ENCODE data around the gene PTTG1.

The PTTG1 gene

GRCh38 chr5:160377651-160378050 is 44.0 kb upstream of the PTTG1 start:
- TF ChIP-seq, protein P1, sequence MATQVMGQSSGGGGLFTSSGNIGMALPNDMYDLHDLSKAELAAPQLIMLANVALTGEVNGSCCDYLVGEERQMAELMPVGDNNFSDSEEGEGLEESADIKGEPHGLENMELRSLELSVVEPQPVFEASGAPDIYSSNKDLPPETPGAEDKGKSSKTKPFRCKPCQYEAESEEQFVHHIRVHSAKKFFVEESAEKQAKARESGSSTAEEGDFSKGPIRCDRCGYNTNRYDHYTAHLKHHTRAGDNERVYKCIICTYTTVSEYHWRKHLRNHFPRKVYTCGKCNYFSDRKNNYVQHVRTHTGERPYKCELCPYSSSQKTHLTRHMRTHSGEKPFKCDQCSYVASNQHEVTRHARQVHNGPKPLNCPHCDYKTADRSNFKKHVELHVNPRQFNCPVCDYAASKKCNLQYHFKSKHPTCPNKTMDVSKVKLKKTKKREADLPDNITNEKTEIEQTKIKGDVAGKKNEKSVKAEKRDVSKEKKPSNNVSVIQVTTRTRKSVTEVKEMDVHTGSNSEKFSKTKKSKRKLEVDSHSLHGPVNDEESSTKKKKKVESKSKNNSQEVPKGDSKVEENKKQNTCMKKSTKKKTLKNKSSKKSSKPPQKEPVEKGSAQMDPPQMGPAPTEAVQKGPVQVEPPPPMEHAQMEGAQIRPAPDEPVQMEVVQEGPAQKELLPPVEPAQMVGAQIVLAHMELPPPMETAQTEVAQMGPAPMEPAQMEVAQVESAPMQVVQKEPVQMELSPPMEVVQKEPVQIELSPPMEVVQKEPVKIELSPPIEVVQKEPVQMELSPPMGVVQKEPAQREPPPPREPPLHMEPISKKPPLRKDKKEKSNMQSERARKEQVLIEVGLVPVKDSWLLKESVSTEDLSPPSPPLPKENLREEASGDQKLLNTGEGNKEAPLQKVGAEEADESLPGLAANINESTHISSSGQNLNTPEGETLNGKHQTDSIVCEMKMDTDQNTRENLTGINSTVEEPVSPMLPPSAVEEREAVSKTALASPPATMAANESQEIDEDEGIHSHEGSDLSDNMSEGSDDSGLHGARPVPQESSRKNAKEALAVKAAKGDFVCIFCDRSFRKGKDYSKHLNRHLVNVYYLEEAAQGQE (IDR thresholded peaks at IDR 0.05; ENCODE audit: insufficient read depth in 1 of 2, low read depth in 2 of 2, low read length in 2 of 2): no peak
- TF ChIP-seq FOXP2 (optimal IDR thresholded peaks at IDR 0.05; ENCODE audit: borderline replicate concordance, extremely low read depth, extremely low read length, insufficient read depth) (no peak), SIN3A (IDR thresholded peaks at IDR 0.05; ENCODE audit: borderline replicate concordance, insufficient read depth, low read length) (no peak), POLR2AphosphoS5 (IDR thresholded peaks at IDR 0.05; ENCODE audit: low read depth, low read length) (no peak), TAF1 (IDR thresholded peaks at IDR 0.05; ENCODE audit: borderline replicate concordance, insufficient read depth, low read length) (no peak)

- no peak for TF ChIP-seq SIN3A (IDR thresholded peaks at IDR 0.05; ENCODE audit: borderline replicate concordance, insufficient read depth, low read length)
- no peak for TF ChIP-seq TAF1 (IDR thresholded peaks at IDR 0.05; ENCODE audit: borderline replicate concordance, insufficient read depth, low read length)
- TF ChIP-seq, protein P1 (IDR thresholded peaks at IDR 0.05; ENCODE audit: insufficient read depth in 1 of 2, low read depth in 2 of 2, low read length in 2 of 2): no peak
- TF ChIP-seq FOXP2 (optimal IDR thresholded peaks at IDR 0.05; ENCODE audit: borderline replicate concordance, extremely low read depth, extremely low read length, insufficient read depth): no peak
- TF ChIP-seq POLR2AphosphoS5 (IDR thresholded peaks at IDR 0.05; ENCODE audit: low read depth, low read length): no peak
Measured at GRCh38 chr5:160378330-160378729, 43.3 kb upstream of the PTTG1 start.

DNA sequence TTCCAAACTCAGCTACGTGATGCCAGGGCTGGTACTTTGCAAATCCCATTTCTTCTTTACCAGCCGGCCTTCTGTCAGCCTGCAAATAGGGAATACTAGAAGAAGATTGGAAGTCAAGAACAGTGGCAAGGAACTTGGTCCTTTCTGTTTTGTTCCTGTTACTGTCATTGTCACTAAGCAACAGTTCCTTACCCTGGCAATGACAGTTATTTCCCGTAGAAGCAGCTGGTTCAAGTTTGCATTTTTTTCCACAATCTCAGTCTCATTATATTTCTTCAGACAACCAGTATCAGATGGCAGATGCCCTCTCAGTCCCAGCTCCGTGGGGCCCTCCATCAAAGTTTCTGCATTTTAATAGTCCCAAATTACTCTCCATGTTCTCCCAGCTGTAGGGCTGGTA is 42.1 kb upstream of the PTTG1 start:
- TF ChIP-seq, protein P1 (IDR thresholded peaks at IDR 0.05; ENCODE audit: insufficient read depth in 1 of 2, low read depth in 2 of 2, low read length in 2 of 2): no peak
- TF ChIP-seq FOXP2 (optimal IDR thresholded peaks at IDR 0.05; ENCODE audit: borderline replicate concordance, extremely low read depth, extremely low read length, insufficient read depth) (no peak), POLR2AphosphoS5 (IDR thresholded peaks at IDR 0.05; ENCODE audit: low read depth, low read length) (no peak), TAF1 (IDR thresholded peaks at IDR 0.05; ENCODE audit: borderline replicate concordance, insufficient read depth, low read length) (no peak), SIN3A (IDR thresholded peaks at IDR 0.05; ENCODE audit: borderline replicate concordance, insufficient read depth, low read length) (no peak)

DNA sequence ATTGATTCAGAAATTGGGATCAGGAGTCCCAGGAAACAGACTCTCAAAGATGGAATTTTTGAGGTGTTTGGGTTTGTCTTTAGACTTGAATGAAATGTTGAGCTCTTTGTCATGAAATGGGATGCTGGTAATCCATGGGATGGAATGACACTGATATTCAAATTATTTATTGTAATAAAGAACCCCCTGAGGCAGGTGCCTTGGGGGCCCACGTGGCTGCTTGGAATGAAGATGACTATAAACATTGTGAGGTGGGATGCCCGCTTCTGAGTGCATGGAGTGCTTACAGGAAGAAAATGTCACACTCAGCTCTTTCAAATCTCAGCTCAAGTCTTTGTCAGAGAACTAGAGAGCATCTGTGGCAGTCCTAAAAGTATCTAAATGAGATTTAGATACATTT is 41.6 kb upstream of the PTTG1 start:
- TF ChIP-seq SIN3A (IDR thresholded peaks at IDR 0.05; ENCODE audit: borderline replicate concordance, insufficient read depth, low read length) (no peak), TAF1 (IDR thresholded peaks at IDR 0.05; ENCODE audit: borderline replicate concordance, insufficient read depth, low read length) (no peak), POLR2AphosphoS5 (IDR thresholded peaks at IDR 0.05; ENCODE audit: low read depth, low read length) (no peak), FOXP2 (optimal IDR thresholded peaks at IDR 0.05; ENCODE audit: borderline replicate concordance, extremely low read depth, extremely low read length, insufficient read depth) (no peak)
- TF ChIP-seq, protein P1 (IDR thresholded peaks at IDR 0.05; ENCODE audit: insufficient read depth in 1 of 2, low read depth in 2 of 2, low read length in 2 of 2): no peak

GRCh38 chr5:160382346-160382745 is 39.3 kb upstream of the PTTG1 start:
- no peak for TF ChIP-seq POLR2AphosphoS5 (IDR thresholded peaks at IDR 0.05; ENCODE audit: low read depth, low read length)
- TF ChIP-seq, protein P1 (IDR thresholded peaks at IDR 0.05; ENCODE audit: insufficient read depth in 1 of 2, low read depth in 2 of 2, low read length in 2 of 2): no peak
- TF ChIP-seq SIN3A (IDR thresholded peaks at IDR 0.05; ENCODE audit: borderline replicate concordance, insufficient read depth, low read length): no peak
- no peak for TF ChIP-seq FOXP2 (optimal IDR thresholded peaks at IDR 0.05; ENCODE audit: borderline replicate concordance, extremely low read depth, extremely low read length, insufficient read depth)
- TF ChIP-seq TAF1 (IDR thresholded peaks at IDR 0.05; ENCODE audit: borderline replicate concordance, insufficient read depth, low read length): no peak

Measured in PFSK-1 (cell line).